ENCODE measurements around the gene FRY. TPM values are rescaled to one million over a fixed set of nuclear protein-coding genes. Genes with fewer than 3 reads are reported as not detected.

FRY gene
- total RNA-seq, 1 donor from 2014 or later: 4.5 TPM

DNA sequence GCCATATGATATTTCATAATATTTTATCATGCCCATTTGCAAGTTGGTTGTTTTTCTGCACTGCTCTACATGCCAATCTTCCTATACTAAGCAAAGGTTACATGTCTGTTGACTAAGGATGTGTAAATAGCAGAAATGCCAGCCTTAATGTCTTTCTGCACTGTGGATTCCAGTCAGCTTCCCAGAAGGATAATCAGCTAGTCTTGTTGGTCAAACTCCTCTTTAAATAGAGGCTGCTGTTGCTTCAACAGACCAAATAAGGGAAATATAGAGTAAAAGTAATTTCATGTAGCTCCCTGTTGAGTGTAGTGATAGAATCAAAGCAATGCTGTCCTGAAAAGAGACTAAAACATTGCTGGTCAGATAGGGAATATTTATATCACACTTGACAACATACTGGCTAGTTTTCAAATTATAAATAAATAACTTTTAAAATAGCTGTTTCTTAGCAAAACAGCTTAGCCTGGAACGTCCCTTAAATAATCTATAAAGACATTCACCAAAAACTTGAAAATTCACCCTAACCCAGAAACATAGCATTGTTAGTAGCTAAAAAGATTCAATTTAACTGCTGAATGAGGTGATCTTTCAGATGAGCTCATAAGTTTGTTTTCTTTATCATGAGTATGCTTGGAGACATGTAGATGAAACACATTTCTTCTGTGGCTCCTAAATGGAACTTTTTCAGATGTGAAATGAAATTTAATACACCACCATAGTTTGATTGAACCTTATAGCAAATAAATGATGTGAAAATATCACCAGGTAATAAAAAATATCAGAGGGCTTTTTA, 56.6 kb downstream of the FRY start:
- no peaks in the 10 kb centered on the region for H3K9me3 Mint-ChIP-seq (ENCODE audit: unreplicated experiment)
- H3K4me1 Mint-ChIP-seq (ENCODE audit: unreplicated experiment): no peaks in the 10 kb centered on the region
- no peak overlapping the region for H3K27ac Mint-ChIP-seq (ENCODE audit: unreplicated experiment)
- DNase-seq (ENCODE audit: low spot score): no peak
- H3K4me3 Mint-ChIP-seq (ENCODE audit: unreplicated experiment): no peak overlapping the region
- no peaks in the 10 kb centered on the region for H3K36me3 Mint-ChIP-seq (ENCODE audit: low read depth, unreplicated experiment)
- TF ChIP-seq, protein P1, sequence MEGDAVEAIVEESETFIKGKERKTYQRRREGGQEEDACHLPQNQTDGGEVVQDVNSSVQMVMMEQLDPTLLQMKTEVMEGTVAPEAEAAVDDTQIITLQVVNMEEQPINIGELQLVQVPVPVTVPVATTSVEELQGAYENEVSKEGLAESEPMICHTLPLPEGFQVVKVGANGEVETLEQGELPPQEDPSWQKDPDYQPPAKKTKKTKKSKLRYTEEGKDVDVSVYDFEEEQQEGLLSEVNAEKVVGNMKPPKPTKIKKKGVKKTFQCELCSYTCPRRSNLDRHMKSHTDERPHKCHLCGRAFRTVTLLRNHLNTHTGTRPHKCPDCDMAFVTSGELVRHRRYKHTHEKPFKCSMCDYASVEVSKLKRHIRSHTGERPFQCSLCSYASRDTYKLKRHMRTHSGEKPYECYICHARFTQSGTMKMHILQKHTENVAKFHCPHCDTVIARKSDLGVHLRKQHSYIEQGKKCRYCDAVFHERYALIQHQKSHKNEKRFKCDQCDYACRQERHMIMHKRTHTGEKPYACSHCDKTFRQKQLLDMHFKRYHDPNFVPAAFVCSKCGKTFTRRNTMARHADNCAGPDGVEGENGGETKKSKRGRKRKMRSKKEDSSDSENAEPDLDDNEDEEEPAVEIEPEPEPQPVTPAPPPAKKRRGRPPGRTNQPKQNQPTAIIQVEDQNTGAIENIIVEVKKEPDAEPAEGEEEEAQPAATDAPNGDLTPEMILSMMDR (IDR thresholded peaks at IDR 0.05; ENCODE audit: unreplicated experiment): no peak
- H3K27me3 Mint-ChIP-seq (ENCODE audit: unreplicated experiment): no peaks in the 10 kb centered on the region

DNA sequence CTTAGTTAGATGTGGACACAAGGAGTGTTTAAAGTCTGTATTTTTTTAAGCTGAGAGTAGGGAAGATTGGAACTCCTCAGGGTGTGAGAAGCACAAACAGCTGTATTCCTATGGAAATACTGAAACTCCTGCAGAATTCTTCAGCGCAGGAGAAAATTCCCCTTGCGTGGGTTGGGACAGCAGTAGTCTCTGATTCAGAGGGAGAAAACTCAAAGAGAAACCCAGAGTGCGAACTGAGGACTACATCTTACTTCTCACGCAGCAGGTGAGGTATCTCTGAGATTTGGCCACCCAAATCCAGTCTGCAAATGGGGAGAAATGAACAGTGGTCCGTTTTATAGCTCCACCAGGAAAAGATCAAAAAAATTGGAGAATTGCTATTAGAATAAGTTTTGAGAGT, 60.9 kb downstream of the FRY start:
- TF ChIP-seq, protein P1 (IDR thresholded peaks at IDR 0.05; ENCODE audit: unreplicated experiment): no peak
- no peaks in the 10 kb centered on the region for H3K9me3 Mint-ChIP-seq (ENCODE audit: unreplicated experiment)
- no peaks in the 10 kb centered on the region for H3K4me1 Mint-ChIP-seq (ENCODE audit: unreplicated experiment)
- no peak for DNase-seq (ENCODE audit: low spot score)
- no peaks in the 10 kb centered on the region for H3K27me3 Mint-ChIP-seq (ENCODE audit: unreplicated experiment)
- no peaks in the 10 kb centered on the region for H3K36me3 Mint-ChIP-seq (ENCODE audit: low read depth, unreplicated experiment)
- H3K4me3 Mint-ChIP-seq (ENCODE audit: unreplicated experiment): no peak overlapping the region
- H3K27ac Mint-ChIP-seq (ENCODE audit: unreplicated experiment): no peak overlapping the region

DNA sequence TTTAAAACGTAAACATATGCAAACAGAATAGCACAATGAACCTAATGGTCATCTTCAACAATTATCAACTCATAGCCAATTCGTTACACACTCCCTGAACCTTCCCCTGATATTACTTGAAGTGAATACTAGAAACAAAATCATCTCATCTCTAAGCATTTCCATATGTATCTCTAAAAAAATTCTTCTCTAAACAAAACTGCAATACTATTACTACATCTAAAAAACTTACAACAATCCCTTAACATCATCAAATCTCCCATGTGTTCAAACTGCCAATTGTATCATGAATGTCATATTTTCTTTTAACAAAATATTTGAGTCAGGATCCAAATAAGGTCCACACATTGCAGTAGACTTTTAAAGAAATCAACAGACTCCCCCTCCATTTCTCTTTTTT, 61.4 kb downstream of the FRY start:
- Mint-ChIP-seq H3K9me3 (ENCODE audit: unreplicated experiment) (no peaks in the 10 kb centered on the region), H3K36me3 (ENCODE audit: low read depth, unreplicated experiment) (no peaks in the 10 kb centered on the region), H3K4me1 (ENCODE audit: unreplicated experiment) (no peaks in the 10 kb centered on the region), H3K27ac (ENCODE audit: unreplicated experiment) (no peak overlapping the region), H3K27me3 (ENCODE audit: unreplicated experiment) (no peaks in the 10 kb centered on the region), H3K4me3 (ENCODE audit: unreplicated experiment) (no peak overlapping the region)
- TF ChIP-seq, protein P1 (IDR thresholded peaks at IDR 0.05; ENCODE audit: unreplicated experiment): no peak
- DNase-seq (ENCODE audit: low spot score): no peak

DNA sequence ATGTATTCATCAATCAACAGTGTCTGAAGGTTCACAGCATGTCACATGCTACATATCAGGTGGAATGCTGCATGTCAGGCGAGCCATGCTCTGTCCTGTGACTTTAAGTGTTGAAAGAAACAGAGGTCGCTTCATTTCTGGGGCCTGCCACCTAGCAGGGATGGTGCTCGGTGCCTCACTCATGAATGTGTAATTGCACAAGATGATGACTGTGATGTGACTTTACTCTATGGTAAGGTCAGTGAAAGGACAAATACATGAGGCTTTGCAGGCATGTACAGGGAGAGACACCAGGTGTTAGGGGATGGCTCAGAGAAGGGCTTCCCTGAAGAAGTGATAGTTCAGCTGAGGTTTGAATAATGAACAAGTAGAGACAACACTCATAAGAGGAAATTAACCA, 66.7 kb downstream of the FRY start:
- no peak for DNase-seq (ENCODE audit: low spot score)
- Mint-ChIP-seq H3K27me3 (ENCODE audit: unreplicated experiment) (no peaks in the 10 kb centered on the region), H3K27ac (ENCODE audit: unreplicated experiment) (no peak overlapping the region), H3K4me3 (ENCODE audit: unreplicated experiment) (no peak overlapping the region), H3K36me3 (ENCODE audit: low read depth, unreplicated experiment) (no peaks in the 10 kb centered on the region), H3K9me3 (ENCODE audit: unreplicated experiment) (no peaks in the 10 kb centered on the region), H3K4me1 (ENCODE audit: unreplicated experiment) (no peaks in the 10 kb centered on the region)
- TF ChIP-seq, protein P1 (IDR thresholded peaks at IDR 0.05; ENCODE audit: unreplicated experiment): no peak

DNA sequence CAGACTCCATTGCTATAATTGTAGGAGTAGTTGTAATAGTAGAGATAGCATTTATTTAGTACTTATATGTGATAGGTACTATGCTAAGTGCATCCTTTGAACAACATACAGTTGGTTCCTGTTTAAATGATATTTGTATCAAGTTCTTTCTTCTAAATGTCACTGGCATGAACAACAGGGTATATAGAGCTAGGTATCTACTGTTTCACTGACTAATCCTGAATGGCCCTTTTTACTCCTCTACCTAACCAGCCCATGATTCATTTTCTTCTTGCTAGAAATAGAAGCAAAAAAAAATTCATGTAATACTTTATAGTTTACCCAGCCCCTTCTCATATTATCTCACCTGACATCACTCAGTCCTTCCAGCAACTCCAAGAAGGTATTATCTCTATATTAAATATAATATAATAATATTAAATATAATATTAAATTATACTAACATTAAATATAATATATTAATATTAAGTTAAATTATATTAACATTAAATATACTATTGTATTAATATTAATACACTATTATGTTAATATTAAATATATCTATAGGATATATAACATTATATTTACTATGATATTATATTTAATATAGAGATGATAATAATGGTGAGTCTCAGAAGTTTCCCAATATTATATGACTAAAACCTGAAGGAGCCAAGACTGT, 74.2 kb downstream of the FRY start:
- no peak for DNase-seq (ENCODE audit: low spot score)
- no peak overlapping the region for H3K4me3 Mint-ChIP-seq (ENCODE audit: unreplicated experiment)
- TF ChIP-seq, protein P1 (IDR thresholded peaks at IDR 0.05; ENCODE audit: unreplicated experiment): no peak
- no peak overlapping the region for H3K27ac Mint-ChIP-seq (ENCODE audit: unreplicated experiment)
- no peaks in the 10 kb centered on the region for H3K4me1 Mint-ChIP-seq (ENCODE audit: unreplicated experiment)
- no peaks in the 10 kb centered on the region for H3K36me3 Mint-ChIP-seq (ENCODE audit: low read depth, unreplicated experiment)
- no peaks in the 10 kb centered on the region for H3K9me3 Mint-ChIP-seq (ENCODE audit: unreplicated experiment)
- H3K27me3 Mint-ChIP-seq (ENCODE audit: unreplicated experiment): no peaks in the 10 kb centered on the region
